ENCODE data around the gene LIG1.

GRCh38 chr19:48196321-48196763 is 26.2 kb upstream of the LIG1 start:
- TF ChIP-seq HMG20B (CRISPR knock-in tag; conservative IDR thresholded peaks at IDR 0.05) (no peak), ZNF367 (CRISPR knock-in tag; IDR thresholded peaks at IDR 0.05; ENCODE audit: borderline replicate concordance) (no peak), KDM3A (CRISPR knock-in tag; IDR thresholded peaks at IDR 0.05; ENCODE audit: low read depth) (no peak), FOXC1 (CRISPR knock-in tag; IDR thresholded peaks at IDR 0.05; ENCODE audit: borderline replicate concordance) (no peak), EP300 (IDR thresholded peaks at IDR 0.05; ENCODE audit: low read depth in 2 of 2, low read length in 2 of 2) (no peak), EP300 (CRISPR knock-in tag; IDR thresholded peaks at IDR 0.05; ENCODE audit: borderline replicate concordance) (no peak)
